ENCODE measurements around the gene CTBS. TPM values are rescaled to one million over a fixed set of nuclear protein-coding genes. Genes with fewer than 3 reads are reported as not detected.
A peak's percentile ranks its signal among the peaks of the same experiment; 100 is the strongest.

CTBS gene
- total RNA-seq, 2 donors from 2014 or later: 12.3 to 19.6 TPM

- Mint-ChIP-seq H3K27ac (peak overlapping the region; percentile 78), H3K36me3 (ENCODE audit: low read depth) (peaks cover 16% of the 10 kb centered on the region), H3K4me3 (no peak overlapping the region), H3K27me3 (ENCODE audit: insufficient read depth) (peaks cover 2% of the 10 kb centered on the region), H3K4me1 (peaks cover 10% of the 10 kb centered on the region), H3K9me3 (peaks cover 77% of the 10 kb centered on the region)
- DNase-seq: peak; percentile 74
- H3K9me3 ChIP-seq (ENCODE audit: control insufficient read depth, low read length): peaks cover 66% of the 10 kb centered on the region
- TF ChIP-seq, protein P1, sequence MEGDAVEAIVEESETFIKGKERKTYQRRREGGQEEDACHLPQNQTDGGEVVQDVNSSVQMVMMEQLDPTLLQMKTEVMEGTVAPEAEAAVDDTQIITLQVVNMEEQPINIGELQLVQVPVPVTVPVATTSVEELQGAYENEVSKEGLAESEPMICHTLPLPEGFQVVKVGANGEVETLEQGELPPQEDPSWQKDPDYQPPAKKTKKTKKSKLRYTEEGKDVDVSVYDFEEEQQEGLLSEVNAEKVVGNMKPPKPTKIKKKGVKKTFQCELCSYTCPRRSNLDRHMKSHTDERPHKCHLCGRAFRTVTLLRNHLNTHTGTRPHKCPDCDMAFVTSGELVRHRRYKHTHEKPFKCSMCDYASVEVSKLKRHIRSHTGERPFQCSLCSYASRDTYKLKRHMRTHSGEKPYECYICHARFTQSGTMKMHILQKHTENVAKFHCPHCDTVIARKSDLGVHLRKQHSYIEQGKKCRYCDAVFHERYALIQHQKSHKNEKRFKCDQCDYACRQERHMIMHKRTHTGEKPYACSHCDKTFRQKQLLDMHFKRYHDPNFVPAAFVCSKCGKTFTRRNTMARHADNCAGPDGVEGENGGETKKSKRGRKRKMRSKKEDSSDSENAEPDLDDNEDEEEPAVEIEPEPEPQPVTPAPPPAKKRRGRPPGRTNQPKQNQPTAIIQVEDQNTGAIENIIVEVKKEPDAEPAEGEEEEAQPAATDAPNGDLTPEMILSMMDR (conservative IDR thresholded peaks at IDR 0.05): peak; percentile 67
- H3K4me3 ChIP-seq (ENCODE audit: low read length): peak overlapping the region; percentile 72
- 84 to 88% methylated on average over 12 to 15 of the region's 15 CpGs for WGBS, 2 experiments (ENCODE audit: insufficient coverage in 1 of 2, insufficient read length in 1 of 2)
- H3K9ac ChIP-seq (ENCODE audit: extremely low read depth, low read length, poor library complexity, severe bottlenecking): no peak overlapping the region
- H3K27ac ChIP-seq (ENCODE audit: low read depth, low read length): peak overlapping the region; percentile 51
- no peaks in the 10 kb centered on the region for H3K27me3 ChIP-seq (ENCODE audit: control insufficient read depth, insufficient read depth, low read length, poor library complexity, severe bottlenecking)
- H3K36me3 ChIP-seq (ENCODE audit: control insufficient read depth, insufficient read depth, low read length): no peaks in the 10 kb centered on the region
- no peaks in the 10 kb centered on the region for H3K4me1 ChIP-seq (ENCODE audit: control insufficient read depth, insufficient read depth, low read length)
Measured at GRCh38 chr1:84603941-84604830, 29.9 kb upstream of the CTBS start.

GRCh38 chr1:84603223-84603622 lies 29.0 kb upstream of the CTBS start:
- no peak overlapping the region for H3K4me3 Mint-ChIP-seq
- H3K4me1 ChIP-seq (ENCODE audit: control insufficient read depth, insufficient read depth, low read length): no peaks in the 10 kb centered on the region
- peaks cover 16% of the 10 kb centered on the region for H3K36me3 Mint-ChIP-seq (ENCODE audit: low read depth)
- H3K27me3 ChIP-seq (ENCODE audit: control insufficient read depth, insufficient read depth, low read length, poor library complexity, severe bottlenecking): no peaks in the 10 kb centered on the region
- no peak for DNase-seq
- no peak overlapping the region for H3K4me3 ChIP-seq (ENCODE audit: low read length)
- peaks cover 18% of the 10 kb centered on the region for H3K4me1 Mint-ChIP-seq
- peaks cover 57% of the 10 kb centered on the region for H3K9me3 ChIP-seq (ENCODE audit: control insufficient read depth, low read length)
- H3K27me3 Mint-ChIP-seq (ENCODE audit: insufficient read depth): peaks cover 2% of the 10 kb centered on the region
- TF ChIP-seq, protein P1 (conservative IDR thresholded peaks at IDR 0.05): no peak
- H3K27ac ChIP-seq (ENCODE audit: low read depth, low read length): no peak overlapping the region
- H3K9me3 Mint-ChIP-seq: peaks cover 72% of the 10 kb centered on the region
- peak overlapping the region; percentile 23 for H3K9ac ChIP-seq (ENCODE audit: extremely low read depth, low read length, poor library complexity, severe bottlenecking)
- H3K27ac Mint-ChIP-seq: peak overlapping the region; percentile 78
- H3K36me3 ChIP-seq (ENCODE audit: control insufficient read depth, insufficient read depth, low read length): no peaks in the 10 kb centered on the region
- WGBS, 2 experiments (ENCODE audit: insufficient coverage in 1 of 2, insufficient read length in 1 of 2): 80% methylated on average over 2 of the region's 2 CpGs; no CpG with 5 or more reads in 1 of the 2 experiments

GRCh38 chr1:84600796-84601195 lies 26.6 kb upstream of the CTBS start:
- no peak overlapping the region for H3K4me3 Mint-ChIP-seq
- no peaks in the 10 kb centered on the region for H3K27me3 Mint-ChIP-seq (ENCODE audit: insufficient read depth)
- Histone ChIP-seq H3K36me3 (ENCODE audit: control insufficient read depth, insufficient read depth, low read length) (no peaks in the 10 kb centered on the region), H3K27ac (ENCODE audit: low read depth, low read length) (no peak overlapping the region), H3K4me1 (ENCODE audit: control insufficient read depth, insufficient read depth, low read length) (no peaks in the 10 kb centered on the region), H3K9ac (ENCODE audit: extremely low read depth, low read length, poor library complexity, severe bottlenecking) (no peak overlapping the region), H3K27me3 (ENCODE audit: control insufficient read depth, insufficient read depth, low read length, poor library complexity, severe bottlenecking) (no peaks in the 10 kb centered on the region), H3K4me3 (ENCODE audit: low read length) (no peak overlapping the region), H3K9me3 (ENCODE audit: control insufficient read depth, low read length) (peaks cover 32% of the 10 kb centered on the region)
- WGBS, 2 experiments (ENCODE audit: insufficient coverage in 1 of 2, insufficient read length in 1 of 2): 93 to 95% methylated on average over 4 to 5 of the region's 5 CpGs
- no peak overlapping the region for H3K27ac Mint-ChIP-seq
- TF ChIP-seq, protein P1 (conservative IDR thresholded peaks at IDR 0.05): no peak
- peaks cover 9% of the 10 kb centered on the region for H3K36me3 Mint-ChIP-seq (ENCODE audit: low read depth)
- peaks cover 22% of the 10 kb centered on the region for H3K4me1 Mint-ChIP-seq
- no peak for DNase-seq
- peaks cover 49% of the 10 kb centered on the region for H3K9me3 Mint-ChIP-seq

Data from endodermal cell (in vitro differentiated cells).